Head of caudate nucleus (tissue), 42 donors: Measurements from ENCODE around the gene ROPN1L.
A peak's percentile ranks its signal among the peaks of the same experiment; 100 is the strongest.

Source experiments
- DNase-seq, 42 donors: peaks; one replicate each; pipeline versions ENCODE4 v3.0.0 to v3.0.0-alpha.2; 2020 to 2021; ENCODE audit warnings: mixed read lengths in 7 of 42
- intact Hi-C: fragments of 100-400 bp; cut with DNase I; formaldehyde crosslinking; loops from one replicate; pipeline ENCODE4 v1.15.0; 2022

The ROPN1L gene

DNA sequence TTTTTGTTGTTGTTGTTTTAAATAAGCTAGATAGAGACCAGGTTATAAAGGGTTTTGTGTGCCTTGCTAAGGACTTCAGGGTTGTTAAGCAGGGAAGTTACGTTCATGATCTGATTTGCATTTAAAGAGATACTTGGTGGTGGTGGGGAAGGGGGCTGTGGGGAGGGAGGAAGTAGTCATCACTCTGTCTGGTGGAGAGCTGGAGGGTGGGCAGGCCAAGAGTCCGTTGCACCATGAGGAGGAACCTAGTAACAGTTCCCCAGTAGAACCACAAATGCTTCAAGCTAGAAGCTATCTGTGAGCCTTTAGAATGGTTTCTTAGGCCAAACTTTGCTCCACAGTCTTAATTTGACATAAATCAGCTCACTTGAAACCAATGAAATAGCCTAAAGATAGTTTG lies 18.7 kb upstream of the ROPN1L start:
- DNase-seq = no peak
- intact Hi-C loops = loop anchor here (5.0 kb wide), 1 partner anchor 71 kb away; the partner anchor contains the start of gene MARCHF6

DNA sequence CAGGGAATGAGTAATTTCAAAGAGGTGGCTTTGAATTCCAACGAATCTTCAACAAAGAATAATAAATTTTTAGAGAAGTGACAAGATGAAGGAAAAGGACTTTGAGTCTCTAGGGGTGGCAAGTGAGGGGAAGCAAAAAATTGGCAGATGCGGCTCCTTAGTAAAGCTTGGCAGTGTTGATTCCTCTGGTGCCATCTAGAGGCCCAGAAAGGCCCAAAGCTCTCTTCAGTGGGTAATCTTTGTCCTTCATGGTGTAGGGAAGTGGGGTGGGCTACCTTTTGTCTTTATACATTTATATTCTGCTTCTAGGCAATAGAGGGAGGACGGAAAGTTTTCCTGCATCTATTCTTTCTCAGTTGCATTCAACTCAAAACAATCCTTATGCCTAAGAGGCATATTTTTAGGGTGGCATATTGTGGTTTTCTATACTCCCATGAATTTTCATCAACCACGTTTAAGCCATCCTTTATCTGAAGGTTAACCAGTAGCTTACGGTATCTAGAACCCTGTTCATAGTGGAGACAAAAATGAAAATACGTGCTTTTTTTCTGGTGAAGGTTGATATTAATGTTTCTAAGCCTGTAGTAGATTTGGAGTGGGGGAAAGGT lies 17.5 kb upstream of the ROPN1L start:
- peak in 37 of 42 donors; percentile 23 to 83 (median 58) for DNase-seq
- intact Hi-C loops = loop anchor here (1.0 to 5.0 kb wide), 2 partner anchors 72 to 140 kb away; partner anchors contain the start of gene MARCHF6

- intact Hi-C loops = no loop called here
- no peak for DNase-seq
Observed at GRCh38 chr5:10427201-10427600, 14.5 kb upstream of the ROPN1L start.

- intact Hi-C loops = no loop called here
- no peak for DNase-seq
Observed at GRCh38 chr5:10427978-10428377, 13.7 kb upstream of the ROPN1L start.

DNA sequence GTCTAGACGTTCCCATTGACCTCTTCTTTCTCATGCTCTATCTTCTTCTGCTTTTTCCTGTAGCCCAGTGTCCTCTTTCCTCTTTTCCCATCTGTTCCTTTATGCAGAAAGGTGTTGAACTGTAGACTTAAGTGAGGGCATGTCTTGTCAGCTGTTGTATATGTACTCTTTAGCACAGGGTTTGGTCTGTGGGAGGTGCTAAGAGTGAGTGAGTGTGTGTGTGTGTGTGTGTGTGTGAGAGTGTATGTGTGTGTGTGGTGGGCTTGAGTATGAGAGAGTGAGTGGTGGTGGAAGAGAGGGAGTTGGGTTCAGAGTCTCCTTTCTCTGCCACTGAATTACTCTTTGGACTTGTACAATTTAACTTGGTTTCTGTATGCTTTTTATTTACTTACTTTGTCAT lies 10.3 kb upstream of the ROPN1L start:
- DNase-seq = no peak
- intact Hi-C loops = no loop called here

GRCh38 chr5:10432059-10433008 lies 9.3 kb upstream of the ROPN1L start:
- peak in 1 of 42 donors; percentile 11 for DNase-seq
- intact Hi-C loops = no loop called here

- intact Hi-C loops = no loop called here
Observed at GRCh38 chr5:10434392-10434791, 7.3 kb upstream of the ROPN1L start.

DNA sequence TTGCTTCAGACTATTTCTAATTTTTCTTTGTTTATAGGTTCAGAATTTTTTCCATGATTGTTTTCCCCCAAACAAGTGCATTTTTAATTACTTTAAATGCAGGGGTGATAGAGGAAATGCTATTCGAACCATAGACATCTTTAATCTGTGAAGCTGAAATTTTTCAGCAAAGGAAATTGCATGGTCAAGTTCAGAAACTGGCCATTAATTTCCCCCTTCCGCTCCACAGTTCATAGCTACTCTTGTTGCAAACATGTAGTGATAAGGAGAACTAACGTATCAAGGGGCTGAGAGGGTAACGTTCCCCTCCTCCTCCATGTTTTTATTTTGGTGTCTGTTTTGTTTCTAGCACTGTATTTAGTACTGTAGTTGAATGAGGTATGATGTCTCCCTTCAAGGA lies 3.4 kb upstream of the ROPN1L start:
- intact Hi-C loops = no loop called here
- no peak for DNase-seq

More at GRCh38 chr5:10434392-10434791, 7.3 kb upstream of the ROPN1L start:
- no peak for DNase-seq

DNA sequence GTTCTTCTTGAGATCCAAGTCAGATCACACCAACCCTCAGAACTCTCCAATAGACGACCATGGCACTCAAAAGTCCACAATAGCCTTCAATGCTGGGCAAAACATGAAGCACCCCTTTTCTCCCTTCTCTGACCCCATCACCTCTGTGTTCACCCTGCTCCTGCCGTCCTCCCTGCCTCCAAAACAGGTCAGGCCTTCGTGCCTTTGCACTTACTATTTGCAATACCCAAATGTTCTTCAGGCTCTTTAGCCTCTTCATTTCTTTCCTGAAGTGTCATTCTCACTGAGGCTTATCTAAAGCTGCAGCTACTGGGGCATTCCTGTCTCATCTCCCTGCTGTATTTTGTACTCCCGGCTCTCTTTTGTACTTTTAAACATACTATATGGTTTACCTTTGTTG lies 2.0 kb upstream of the ROPN1L start:
- DNase-seq = no peak
- intact Hi-C loops = no loop called here

DNA sequence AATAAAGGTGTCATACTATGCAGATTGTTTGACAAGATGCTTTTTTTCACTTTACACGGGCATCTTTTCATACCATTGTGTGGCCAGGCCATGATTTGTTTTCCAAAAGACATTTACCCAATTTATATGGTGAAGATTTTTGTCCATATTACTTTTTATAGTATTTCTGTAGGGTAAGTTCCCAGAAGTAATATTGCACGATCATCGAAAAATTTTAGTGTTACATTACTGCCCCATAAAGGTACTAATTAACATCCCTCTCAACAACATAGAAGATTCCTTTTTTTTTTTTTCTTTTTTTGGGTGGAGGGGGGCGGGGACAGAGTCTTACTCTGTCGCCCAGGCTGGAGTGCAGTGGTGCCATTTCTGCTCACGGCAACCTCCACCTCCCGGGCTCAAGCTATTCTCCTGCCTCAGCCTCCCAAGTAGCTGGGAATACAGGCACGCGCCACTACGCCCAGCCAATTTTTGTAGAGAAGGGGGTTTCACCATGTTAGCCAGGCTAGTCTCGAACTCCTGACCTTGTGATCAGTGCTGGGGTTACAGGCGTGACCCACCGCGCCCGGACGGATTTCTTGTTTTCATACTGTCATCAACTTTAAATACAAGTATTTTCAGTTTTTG lies 1.2 kb upstream of the ROPN1L start:
- DNase-seq = no peak
- intact Hi-C loops = no loop called here

GRCh38 chr5:10441992-10442435 lies 335 bp downstream of the ROPN1L start:
- DNase-seq = peak in 4 of 42 donors; percentile 35 to 44 (median 38)
- intact Hi-C loops = no loop called here

DNA sequence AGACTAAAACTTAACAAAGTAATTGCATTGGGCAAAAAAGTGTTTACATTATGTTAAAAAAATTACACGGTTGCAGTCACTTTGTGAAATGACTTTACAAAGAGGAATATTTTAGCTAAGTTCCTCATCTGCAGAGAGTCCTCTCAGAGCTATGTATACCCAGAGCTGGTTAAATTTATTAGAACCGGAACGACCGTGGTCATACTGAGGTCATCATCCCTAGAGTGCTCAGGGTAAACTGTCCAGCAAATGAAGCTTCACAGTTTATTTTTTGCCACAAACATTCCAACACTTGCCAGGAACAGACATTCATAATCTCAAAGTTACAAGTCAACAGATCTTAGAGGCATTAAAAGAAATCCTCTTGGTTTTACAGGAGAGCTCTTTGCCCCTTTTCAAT lies 897 bp downstream of the ROPN1L start:
- intact Hi-C loops = no loop called here
- DNase-seq = no peak

GRCh38 chr5:10445352-10445751 lies 3.7 kb downstream of the ROPN1L start:
- intact Hi-C loops = loop anchor here (5.0 kb wide), 1 partner anchor 172 kb away; no protein-coding TSS in a partner anchor
- DNase-seq = no peak

DNA sequence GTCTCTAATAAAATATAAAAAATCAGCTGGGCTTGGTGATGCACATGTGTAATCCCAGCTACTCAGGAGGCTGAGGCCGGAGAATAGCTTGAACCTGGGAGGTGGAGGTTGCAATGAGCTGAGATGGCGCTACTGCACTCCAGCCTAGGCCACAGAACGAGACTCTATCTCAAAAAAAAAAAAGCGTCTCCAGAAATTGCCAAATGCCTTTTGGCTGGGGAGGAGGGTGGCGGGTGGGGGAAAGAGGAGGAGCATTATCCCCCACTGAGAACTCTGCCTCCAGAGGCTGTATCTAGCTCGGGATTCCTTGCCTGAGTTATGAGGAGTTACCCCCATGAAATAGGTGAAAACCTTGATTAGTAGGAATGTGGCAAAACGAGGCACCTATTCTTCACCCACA lies 4.8 kb downstream of the ROPN1L start:
- intact Hi-C loops = loop anchor here (5.0 kb wide), 1 partner anchor 171 kb away; no protein-coding TSS in a partner anchor
- DNase-seq = no peak

DNA sequence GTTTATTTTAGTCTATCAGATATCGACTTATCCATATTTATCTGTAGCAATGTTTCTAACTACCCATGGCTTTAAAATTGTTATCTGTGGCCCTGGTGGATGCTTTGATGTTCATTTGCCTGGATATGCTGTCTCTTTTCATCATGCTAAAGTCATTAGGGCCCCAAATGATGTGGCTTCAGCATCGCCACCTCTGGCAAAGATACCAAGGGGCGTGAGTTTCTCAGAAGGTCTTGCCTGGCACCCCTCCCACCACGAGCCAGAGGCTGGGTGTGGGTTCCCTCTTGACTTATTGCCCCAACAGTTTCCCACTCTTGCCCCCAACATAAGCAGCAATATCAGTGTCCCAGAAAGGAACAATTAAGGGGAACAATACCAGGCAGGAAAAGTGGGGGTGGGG lies 5.4 kb downstream of the ROPN1L start:
- DNase-seq = no peak
- intact Hi-C loops = loop anchor here (5.0 kb wide), 1 partner anchor 170 kb away; no protein-coding TSS in a partner anchor

DNA sequence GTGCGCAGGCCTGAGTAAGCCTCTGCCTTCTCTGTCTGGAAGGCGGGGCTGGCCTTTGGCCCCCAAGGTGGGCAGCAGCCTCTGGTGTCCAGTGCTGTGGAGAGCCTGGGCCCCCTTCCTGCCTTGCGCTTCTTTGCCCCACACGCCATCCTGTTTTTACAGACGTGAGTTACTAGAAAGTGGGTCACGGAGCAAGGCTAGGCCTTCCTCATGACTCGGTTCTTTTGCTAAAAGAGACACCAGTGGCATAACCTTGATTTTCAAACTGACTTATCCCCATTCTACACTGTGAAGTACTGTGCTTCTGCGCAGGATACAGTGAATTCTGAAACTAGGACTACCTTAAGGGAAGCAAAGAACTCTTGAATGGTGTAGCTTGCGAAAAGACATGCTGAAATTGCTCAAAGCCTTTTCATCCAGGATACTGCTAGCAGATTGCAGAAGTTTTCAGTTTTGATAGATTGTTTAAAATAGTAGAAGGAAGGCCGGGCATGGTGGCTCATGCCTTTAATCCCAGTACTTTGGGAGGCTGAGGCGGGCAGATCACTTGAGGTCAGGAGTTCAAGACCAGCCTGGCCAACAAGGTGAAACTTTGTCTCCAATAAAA lies 7.2 kb downstream of the ROPN1L start:
- intact Hi-C loops = loop anchor here (5.0 kb wide), 1 partner anchor 168 kb away; no protein-coding TSS in a partner anchor

GRCh38 chr5:10451137-10451824 lies 9.6 kb downstream of the ROPN1L start:
- DNase-seq = peak in 1 of 42 donors; percentile 12
- intact Hi-C loops = no loop called here

More for the DNA sequence above, 7.2 kb downstream of the ROPN1L start:
- DNase-seq = no peak

GRCh38 chr5:10452768-10453331 lies 11.2 kb downstream of the ROPN1L start:
- intact Hi-C loops = no loop called here
- peak in 20 of 42 donors; percentile 13 to 75 (median 44) for DNase-seq
